ENCODE measurements around the gene ST3GAL2. TPM values are rescaled to one million over a fixed set of nuclear protein-coding genes. Genes with fewer than 3 reads are reported as not detected.

ST3GAL2 gene
- total and polyA plus RNA-seq, 8 donors = 25.3 to 38.5 (median 30.6) TPM

DNA sequence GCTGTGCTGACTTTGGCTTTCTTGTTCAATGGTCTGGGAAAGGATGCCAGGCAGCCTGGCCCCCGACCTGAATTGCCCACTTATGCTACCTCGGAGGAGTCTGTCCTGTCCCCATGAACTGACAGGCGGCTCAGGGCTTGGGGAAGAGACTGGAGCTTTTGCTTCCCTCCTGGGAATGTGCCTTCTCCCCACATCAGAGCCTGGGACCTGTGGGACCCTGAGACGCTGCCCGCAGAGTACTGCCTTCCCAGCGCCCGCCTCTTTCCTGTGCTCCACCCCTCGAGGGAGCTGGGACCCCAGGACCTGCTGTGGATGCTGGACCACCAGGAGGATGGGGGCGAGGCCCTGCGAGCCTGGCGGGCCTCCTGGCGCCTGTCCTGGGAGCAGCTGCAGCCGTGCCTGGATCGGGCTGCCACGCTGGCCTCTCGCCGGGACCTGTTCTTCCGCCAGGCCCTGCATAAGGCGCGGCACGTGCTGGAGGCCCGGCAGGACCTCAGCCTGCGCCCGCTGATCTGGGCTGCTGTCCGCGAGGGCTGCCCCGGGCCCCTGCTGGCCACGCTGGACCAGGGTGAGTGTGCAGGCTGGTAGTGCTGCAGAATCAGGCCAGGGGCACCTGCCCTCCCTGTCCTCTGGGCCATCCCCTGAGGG lies 34.0 kb upstream of the ST3GAL2 start:
- H3K27ac ChIP-seq = no peak overlapping the region
- ATAC-seq (no peak), DNase-seq (no peak)
- no peaks in the 10 kb centered on the region for H3K9me3 ChIP-seq
- peaks cover 0 to 49% of the 10 kb centered on the region in 2 donors for H3K36me3 ChIP-seq
- no peaks in the 10 kb centered on the region for H3K27me3 ChIP-seq
- intact Hi-C loops (cut with DNase I) = loop anchor here in 1 of 2 donors (10.0 kb wide), 1 partner anchor 78 kb away; no protein-coding TSS in a partner anchor
- H3K4me3 ChIP-seq = no peak overlapping the region
- peaks cover 0 to 4% of the 10 kb centered on the region in 2 donors for H3K4me1 ChIP-seq
- no peak for TF ChIP-seq CTCF (IDR thresholded peaks at IDR 0.05)

DNA sequence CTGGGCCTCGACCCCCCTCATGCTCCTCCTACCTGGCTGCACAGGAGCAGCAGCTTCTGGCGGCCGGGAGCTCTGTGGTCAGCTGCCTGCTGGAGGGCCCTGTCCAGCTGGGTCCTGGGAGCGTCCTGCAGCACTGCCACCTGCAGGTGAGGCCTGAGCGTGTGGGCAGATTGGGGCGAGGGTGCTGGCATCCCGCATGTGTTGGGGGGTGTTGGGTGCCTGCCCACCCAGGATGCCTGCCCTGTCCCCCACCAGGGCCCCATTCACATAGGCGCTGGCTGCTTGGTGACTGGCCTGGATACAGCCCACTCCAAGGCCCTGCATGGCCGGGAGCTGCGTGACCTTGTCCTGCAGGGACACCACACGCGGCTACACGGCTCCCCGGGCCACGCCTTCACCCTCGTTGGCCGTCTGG lies 32.0 kb upstream of the ST3GAL2 start:
- H3K36me3 ChIP-seq = peaks cover 0 to 57% of the 10 kb centered on the region in 2 donors
- ATAC-seq (peak; percentile 74), DNase-seq (peak in 2 of 4 donors; percentile 32 to 87)

DNA sequence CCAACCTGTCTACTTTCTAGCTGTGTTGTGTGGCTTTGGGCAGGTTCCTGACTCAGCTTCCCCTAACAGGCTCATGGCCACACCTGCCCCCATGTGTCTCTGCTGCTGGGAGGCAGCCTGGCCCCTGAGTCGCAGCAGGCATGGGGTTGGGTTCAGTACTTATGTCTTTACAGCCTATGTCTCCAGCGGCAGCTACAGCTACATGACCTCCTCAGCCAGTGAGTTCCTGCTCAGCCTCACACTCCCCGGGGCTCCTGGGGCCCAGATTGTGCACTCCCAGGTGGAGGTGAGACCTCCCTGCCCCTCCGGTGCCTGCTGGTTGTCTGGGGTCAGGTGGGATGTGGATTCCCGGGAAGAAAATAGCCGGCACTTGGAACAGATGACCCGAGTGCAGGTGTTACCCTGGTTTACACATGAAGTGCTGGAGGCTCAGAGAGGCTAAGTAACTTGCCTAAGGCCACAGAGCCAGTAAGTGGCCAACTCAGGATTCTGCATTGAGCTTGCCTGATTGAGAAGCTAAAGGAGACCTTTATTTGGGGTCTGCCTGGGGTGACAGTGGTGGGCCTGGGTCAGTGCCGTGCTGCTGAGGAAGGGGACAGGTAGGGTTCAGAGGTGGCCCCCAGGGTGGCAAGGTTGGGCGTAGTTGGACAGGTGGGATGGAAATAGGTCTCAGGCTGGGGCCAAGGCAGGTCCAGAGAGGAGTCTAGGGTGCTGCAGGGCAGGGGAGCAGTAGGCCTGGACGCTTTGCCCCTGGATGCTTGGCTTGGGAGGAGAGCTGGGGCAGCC lies 31.4 kb upstream of the ST3GAL2 start:
- H3K4me3 ChIP-seq = no peak overlapping the region
- peaks cover 0 to 57% of the 10 kb centered on the region in 2 donors for H3K36me3 ChIP-seq
- intact Hi-C loops (cut with DNase I) = loop anchor here in 1 of 2 donors (10.0 kb wide), 1 partner anchor 76 kb away; no protein-coding TSS in a partner anchor
- H3K9me3 ChIP-seq = no peaks in the 10 kb centered on the region
- H3K4me1 ChIP-seq = no peaks in the 10 kb centered on the region
- H3K27ac ChIP-seq = no peak overlapping the region
- peak in 1 of 4 donors; percentile 38 for DNase-seq
- no peaks in the 10 kb centered on the region for H3K27me3 ChIP-seq
- TF ChIP-seq CTCF (IDR thresholded peaks at IDR 0.05) = no peak
- no peak for ATAC-seq

More for the DNA sequence above, 32.0 kb upstream of the ST3GAL2 start:
- intact Hi-C loops (cut with DNase I) = loop anchor here in 1 of 2 donors (10.0 kb wide), 1 partner anchor 76 kb away; no protein-coding TSS in a partner anchor
- Histone ChIP-seq H3K9me3 (no peaks in the 10 kb centered on the region), H3K4me3 (no peak overlapping the region), H3K27me3 (no peaks in the 10 kb centered on the region), H3K27ac (no peak overlapping the region), H3K4me1 (no peaks in the 10 kb centered on the region)
- TF ChIP-seq CTCF (IDR thresholded peaks at IDR 0.05) = peak; percentile 20 to 36

DNA sequence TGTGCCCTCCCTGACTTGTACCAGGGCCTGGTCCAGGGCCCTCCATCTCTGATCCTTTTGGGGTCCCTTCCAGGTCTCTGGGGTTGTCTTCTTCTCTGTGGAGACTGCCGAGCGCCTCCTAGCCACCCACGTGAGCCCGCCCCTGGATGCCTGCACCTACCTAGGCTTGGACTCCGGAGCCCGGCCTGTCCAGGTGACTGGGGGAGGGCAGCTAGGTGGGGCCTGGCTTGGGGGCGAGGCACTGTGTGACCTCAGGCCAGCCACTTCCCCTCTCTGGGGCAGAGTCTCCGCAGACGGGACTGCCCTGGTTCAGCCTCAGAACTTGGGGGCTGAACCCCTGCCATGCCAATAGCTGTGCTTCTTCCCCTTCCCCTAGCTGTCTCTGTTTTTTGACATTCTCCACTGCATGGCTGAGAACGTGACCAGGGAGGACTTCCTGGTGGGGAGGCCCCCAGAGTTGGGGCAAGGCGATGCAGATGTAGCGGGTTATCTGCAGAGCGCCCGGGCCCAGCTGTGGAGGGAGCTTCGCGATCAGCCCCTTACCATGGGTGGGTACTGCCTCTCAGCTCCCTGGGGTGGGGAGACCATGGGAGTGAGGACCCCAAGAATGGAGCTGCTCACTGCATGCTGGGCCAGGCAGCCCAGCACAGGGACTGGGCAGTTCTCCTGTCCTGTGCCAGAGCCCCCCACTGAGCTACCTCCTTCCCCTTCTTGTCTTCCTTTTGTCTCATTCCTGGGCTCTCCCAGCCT lies 30.1 kb upstream of the ST3GAL2 start:
- Histone ChIP-seq H3K4me1 (no peaks in the 10 kb centered on the region), H3K9me3 (no peaks in the 10 kb centered on the region), H3K27ac (no peak overlapping the region), H3K4me3 (no peak overlapping the region), H3K27me3 (no peaks in the 10 kb centered on the region), H3K36me3 (peaks cover 0 to 57% of the 10 kb centered on the region in 2 donors)
- DNase-seq (peak in 1 of 4 donors; percentile 68), ATAC-seq (no peak)
- no peak for TF ChIP-seq CTCF (IDR thresholded peaks at IDR 0.05)
- intact Hi-C loops (cut with DNase I) = no loop called here

Measured in left lung (tissue), 10 donors.